ENCODE data around the gene MICU1. TPM values are rescaled to one million over a fixed set of nuclear protein-coding genes. Genes with fewer than 3 reads are reported as not detected.

Gene MICU1
- total and polyA plus RNA-seq, 10 of the 15 experiments (the other 5 are each of a cell fraction or from before 2014, with no cell fraction given), result 18.2 to 36.4 (median 22.2) TPM

- TF ChIP-seq CTCF (IDR thresholded peaks at IDR 0.05 in 2 of 3, conservative IDR thresholded peaks at IDR 0.05 in 1 of 3; ENCODE audit: control insufficient read depth in 2 of 3, extremely low read depth in 1 of 3, insufficient read depth in 1 of 3, low read depth in 3 of 3, low read length in 3 of 3) (peak; percentile 22 to 42 (median 35); a peak in 5 of 6 replicates), RUNX3 (IDR thresholded peaks at IDR 0.05; ENCODE audit: low read length) (no peak), SP1 (IDR thresholded peaks at IDR 0.05; ENCODE audit: low read depth, low read length) (peak; percentile 90), MLLT1 (IDR thresholded peaks at IDR 0.05) (peak; percentile 79; the same call in 1 of the 2 replicates), ZBTB33 (IDR thresholded peaks at IDR 0.05) (no peak), DPF2 (IDR thresholded peaks at IDR 0.05) (peak; percentile 97), KLF5 (IDR thresholded peaks at IDR 0.05; ENCODE audit: partially characterized antibody) (peak; percentile 63), EGR1 (IDR thresholded peaks at IDR 0.05; ENCODE audit: borderline replicate concordance in 1 of 2, low read depth in 2 of 2, low read length in 2 of 2) (peak in 1 of 2 experiments; percentile 7; a peak in 1 of 3 replicates), TBL1XR1 (IDR thresholded peaks at IDR 0.05; ENCODE audit: low read depth, low read length) (peak; percentile 95), HDGF (IDR thresholded peaks at IDR 0.05) (peak; percentile 76), ETV6 (conservative IDR thresholded peaks at IDR 0.05 in 1 of 2, IDR thresholded peaks at IDR 0.05 in 1 of 2; ENCODE audit: borderline replicate concordance in 1 of 2, low read depth in 1 of 2) (peak in 1 of 2 experiments; percentile 84; a peak in 2 of 4 replicates), RFX5 (IDR thresholded peaks at IDR 0.05; ENCODE audit: low read depth, low read length) (0 out of 2 replicates have a peak, but pooled peaks have one; percentile 8), NR2F1 (conservative IDR thresholded peaks at IDR 0.05) (peak; percentile 100), POLR2A (IDR thresholded peaks at IDR 0.05; ENCODE audit: low read depth, low read length) (peak; percentile 69; the same call in 1 of the 2 replicates), YY1 (IDR thresholded peaks at IDR 0.05; ENCODE audit: low read depth, low read length) (0 out of 2 replicates have a peak, but pooled peaks have one; percentile 50), TCF12 (IDR thresholded peaks at IDR 0.05; ENCODE audit: low read depth, low read length) (peak; percentile 86), MYC (IDR thresholded peaks at IDR 0.05; ENCODE audit: insufficient read depth, insufficient read length, insufficient replicate concordance, low read length, severe bottlenecking) (peak; percentile 60), BACH1 (IDR thresholded peaks at IDR 0.05; ENCODE audit: borderline replicate concordance) (peak; percentile 84), YBX1 (IDR thresholded peaks at IDR 0.05) (no peak), SKIL (IDR thresholded peaks at IDR 0.05; ENCODE audit: low read depth, poor library complexity, severe bottlenecking) (peak; percentile 76), CBFB (IDR thresholded peaks at IDR 0.05; ENCODE audit: low read depth) (peak; percentile 94), ESRRA (IDR thresholded peaks at IDR 0.05; ENCODE audit: low read length) (peak; percentile 95), NR2C1 (IDR thresholded peaks at IDR 0.05) (peak; percentile 77), EP300 (IDR thresholded peaks at IDR 0.05; ENCODE audit: borderline replicate concordance in 1 of 2, control insufficient read depth in 1 of 2, low read depth in 2 of 2, low read length in 2 of 2) (peak; percentile 95 to 98; a peak in 3 of 4 replicates)
Measured at GRCh38 chr10:72334825-72335393, 291.0 kb downstream of the MICU1 start (continued).

Data from GM12878 (cell line).